Liver (tissue), 3 donors: Measurements from ENCODE around the gene RSU1.

Experiments
- JUND ChIP-seq, 2 donors: IDR thresholded peaks; 2 replicates each; pipeline ENCODE4 v1.6.1; 2016; ENCODE audit warnings: antibody characterized with exemption in 2 of 2
- RAD21 ChIP-seq, 2 donors: IDR thresholded peaks; 2 replicates each; pipeline ENCODE4 v1.6.1; 2016; ENCODE audit warnings: antibody characterized with exemption in 2 of 2, mild to moderate bottlenecking in 2 of 2
- TAF1 ChIP-seq: conservative IDR thresholded peaks from 2 replicates; pipeline ENCODE4 v1.6.1; 2016; ENCODE audit warnings: antibody characterized with exemption, mild to moderate bottlenecking
- TF ChIP-seq, protein P1 (sequence below): fragments of 150-350 bp; IDR thresholded peaks from 2 replicates; pipeline ENCODE4 v1.5.1; 2017; ENCODE audit warnings: improper control_type of control experiment, low read depth, low read length; ENCODE audit not compliant: missing input control
- donor health status: healthy.
- donor health status: healthy.

DNA sequence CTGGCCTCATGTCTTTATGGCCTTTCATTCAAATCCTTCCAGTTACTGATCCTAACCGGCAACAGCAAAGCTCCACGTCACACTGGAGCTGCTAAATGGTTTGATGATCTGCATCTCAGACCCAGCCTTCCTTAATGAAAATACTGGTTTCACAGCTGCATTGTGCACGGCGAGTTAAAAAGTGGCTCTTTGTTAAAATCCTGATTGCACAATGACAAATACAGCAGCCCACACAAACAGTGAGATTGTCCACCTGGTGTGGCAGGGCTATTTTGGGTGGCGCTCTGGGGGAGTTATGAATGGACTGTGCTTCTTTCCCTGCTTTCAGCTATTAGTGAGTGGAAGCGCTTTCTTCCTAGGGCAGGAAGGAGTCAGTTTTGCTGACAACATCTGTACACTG lies 232.1 kb downstream of the RSU1 start:
- TF ChIP-seq TAF1 (no peak), RAD21 (IDR thresholded peaks at IDR 0.05) (no peak), JUND (IDR thresholded peaks at IDR 0.05) (no peak)
- TF ChIP-seq, protein P1, sequence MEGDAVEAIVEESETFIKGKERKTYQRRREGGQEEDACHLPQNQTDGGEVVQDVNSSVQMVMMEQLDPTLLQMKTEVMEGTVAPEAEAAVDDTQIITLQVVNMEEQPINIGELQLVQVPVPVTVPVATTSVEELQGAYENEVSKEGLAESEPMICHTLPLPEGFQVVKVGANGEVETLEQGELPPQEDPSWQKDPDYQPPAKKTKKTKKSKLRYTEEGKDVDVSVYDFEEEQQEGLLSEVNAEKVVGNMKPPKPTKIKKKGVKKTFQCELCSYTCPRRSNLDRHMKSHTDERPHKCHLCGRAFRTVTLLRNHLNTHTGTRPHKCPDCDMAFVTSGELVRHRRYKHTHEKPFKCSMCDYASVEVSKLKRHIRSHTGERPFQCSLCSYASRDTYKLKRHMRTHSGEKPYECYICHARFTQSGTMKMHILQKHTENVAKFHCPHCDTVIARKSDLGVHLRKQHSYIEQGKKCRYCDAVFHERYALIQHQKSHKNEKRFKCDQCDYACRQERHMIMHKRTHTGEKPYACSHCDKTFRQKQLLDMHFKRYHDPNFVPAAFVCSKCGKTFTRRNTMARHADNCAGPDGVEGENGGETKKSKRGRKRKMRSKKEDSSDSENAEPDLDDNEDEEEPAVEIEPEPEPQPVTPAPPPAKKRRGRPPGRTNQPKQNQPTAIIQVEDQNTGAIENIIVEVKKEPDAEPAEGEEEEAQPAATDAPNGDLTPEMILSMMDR = no peak
